Ovary (tissue), 3 donors: ENCODE data around the gene MAT2A.

Experiments used
- CTCF ChIP-seq, 3 donors: fragments of 450-650 bp in 2 of 3; fragments of 200-600 bp in 1 of 3; IDR thresholded peaks; one replicate each; pipeline versions ENCODE4 v1.5.1 to v1.8.0; 2016 to 2022; ENCODE audit warnings: antibody characterized with exemption in 3 of 3, mild to moderate bottlenecking in 1 of 3
- POLR2A ChIP-seq: fragments of 450-650 bp; IDR thresholded peaks from one replicate; pipeline ENCODE4 v1.6.1; 2017; ENCODE audit warnings: antibody characterized with exemption, mild to moderate bottlenecking, moderate library complexity
- donor health status: DM: no; HTN: no; CAD: no.

GRCh38 chr2:85589982-85590791 is 51.2 kb downstream of the MAT2A start:
- no peak for TF ChIP-seq CTCF (IDR thresholded peaks at IDR 0.05)
- TF ChIP-seq POLR2A, result no peak
